HepG2 (cell line): ENCODE measurements around the gene CDKN2C. TPM values are rescaled to one million over a fixed set of nuclear protein-coding genes. Genes with fewer than 3 reads are reported as not detected.

ENCODE experiments used
- AGO2 ChIP-seq: fragments of 200-400 bp; formaldehyde crosslinking; optimal IDR thresholded peaks from 2 replicates; pipeline ENCODE3; 2017; ENCODE audit warnings: mild to moderate bottlenecking, low read depth, low read length, moderate library complexity
- ERF ChIP-seq: IDR thresholded peaks from 2 replicates; pipeline ENCODE4 v1.6.1; 2018; ENCODE audit warnings: missing biosample characterization, missing genetic modification reagents
- ESRRA ChIP-seq: sonication (generic); formaldehyde crosslinking; IDR thresholded peaks from 2 replicates; pipeline ENCODE4 v1.5.1; 2020; ENCODE audit warnings: mild to moderate bottlenecking, low read depth, missing genetic modification reagents
- HOXA3 ChIP-seq: sonication (generic); formaldehyde crosslinking; IDR thresholded peaks from 2 replicates; pipeline ENCODE4 v1.5.0; 2020; ENCODE audit warnings: missing genetic modification reagents
- KLF16 ChIP-seq, 2 experiments: sonication (generic) in 1 of 2; formaldehyde crosslinking in 1 of 2; IDR thresholded peaks; 2 replicates each; pipeline versions ENCODE4 v1.6.1 to v1.8.0; 2016 to 2023; ENCODE audit warnings: missing genetic modification reagents in 2 of 2, missing compliant biosample characterization in 1 of 2
- NFIB ChIP-seq: sonication (generic); formaldehyde crosslinking; IDR thresholded peaks from 2 replicates; pipeline ENCODE4 v1.9.0; 2021; ENCODE audit warnings: missing genetic modification reagents, mild to moderate bottlenecking, borderline replicate concordance
- NKX3-1 ChIP-seq: sonication (generic); formaldehyde crosslinking; IDR thresholded peaks from 2 replicates; pipeline ENCODE4 v1.5.0; 2020; ENCODE audit warnings: missing genetic modification reagents
- NR2F6 ChIP-seq, 2 experiments: IDR thresholded peaks; 2 replicates each; pipeline ENCODE4 v1.6.1; 2016; ENCODE audit warnings: antibody characterized with exemption in 1 of 2, mild to moderate bottlenecking in 1 of 2
- PAXIP1 ChIP-seq: sonication (generic); formaldehyde crosslinking; conservative IDR thresholded peaks from 2 replicates; pipeline ENCODE4 v1.4.0; 2020; ENCODE audit warnings: mild to moderate bottlenecking, missing genetic modification reagents, moderate library complexity
- RARG ChIP-seq: sonication (generic); formaldehyde crosslinking; IDR thresholded peaks from 2 replicates; pipeline ENCODE4 v1.4.0; 2020; ENCODE audit warnings: low read depth, mild to moderate bottlenecking, missing genetic modification reagents
- RCOR2 ChIP-seq: IDR thresholded peaks from 2 replicates; pipeline ENCODE4 v1.6.1; 2016; ENCODE audit warnings: missing biosample characterization, missing genetic modification reagents
- RFX3 ChIP-seq: IDR thresholded peaks from 2 replicates; pipeline ENCODE4 v1.6.1; 2016; ENCODE audit warnings: missing biosample characterization, missing genetic modification reagents
- TFDP1 ChIP-seq: IDR thresholded peaks from 2 replicates; pipeline ENCODE4 v1.6.1; 2016; ENCODE audit warnings: missing compliant biosample characterization, missing genetic modification reagents, borderline replicate concordance
- TMF1 ChIP-seq: sonication (generic); formaldehyde crosslinking; IDR thresholded peaks from 2 replicates; pipeline ENCODE4 v1.8.1; 2022; ENCODE audit warnings: low read depth, missing genetic modification reagents
- ZBTB20 ChIP-seq: sonication (generic); formaldehyde crosslinking; IDR thresholded peaks from 2 replicates; pipeline ENCODE4 v1.8.1; 2023; ENCODE audit warnings: missing genetic modification reagents, low read depth, mild to moderate bottlenecking, borderline replicate concordance
- ZNF331 ChIP-seq: sonication (generic); formaldehyde crosslinking; IDR thresholded peaks from 2 replicates; pipeline ENCODE4 v1.4.0; 2020; ENCODE audit warnings: missing genetic modification reagents
- ZNF646 ChIP-seq: sonication (generic); formaldehyde crosslinking; IDR thresholded peaks from 2 replicates; pipeline ENCODE4 v1.9.0; 2021; ENCODE audit warnings: mild to moderate bottlenecking, missing genetic modification reagents
- ZNF652 ChIP-seq: IDR thresholded peaks from 2 replicates; pipeline ENCODE4 v1.6.1; 2016; ENCODE audit warnings: low read depth, borderline replicate concordance
- polyA plus RNA-seq, 8 experiments: library from polyadenylated mRNA; depleted of rRNA in 3 of 8; stranded (reverse) in 7 of 8; unstranded in 1 of 8; fragments of >200 nt; fragmentation: Illumina TruSeq in 4 of 8; extraction: Trizol in 4 of 8; gene quantifications; 2 replicates each; pipeline versions ENCODE4 v1.2.1 to v1.2.3, GENCODE V29; 2011 to 2016; ENCODE audit warnings: low read depth in 4 of 8, missing spikeins in 1 of 8, mixed read lengths in 1 of 8; ENCODE audit not compliant: insufficient read depth in 1 of 8
- total RNA-seq, 5 experiments: library from RNA; depleted of rRNA; stranded (reverse); fragments of >200 nt; fragmentation: Illumina TruSeq; extraction: Trizol; gene quantifications; 2 replicates each; pipeline ENCODE4 v1.2.3, GENCODE V29; 2016; ENCODE audit warnings: low read depth in 1 of 5

Gene CDKN2C
- total and polyA plus RNA-seq, 2 of the 13 experiments (the other 11 are each of a cell fraction or from before 2014, with no cell fraction given): 7.8 to 13.7 TPM

- TF ChIP-seq PAXIP1 (CRISPR knock-in tag) (0 out of 2 replicates have a peak, but pooled peaks have one; percentile 17), RFX3 (CRISPR knock-in tag) (no peak), TMF1 (CRISPR knock-in tag) (no peak; the same call in 1 of the 2 replicates), RARG (CRISPR knock-in tag) (no peak), ZNF331 (CRISPR knock-in tag) (no peak; the same call in 1 of the 2 replicates), KLF16 (CRISPR knock-in tag; IDR thresholded peaks at IDR 0.05) (no peak), AGO2 (no peak), RCOR2 (CRISPR knock-in tag) (0 out of 2 replicates have a peak, but pooled peaks have one; percentile 19), ZBTB20 (0 out of 2 replicates have a peak, but pooled peaks have one; percentile 63), ZNF652 (CRISPR knock-in tag) (no peak), NR2F6 (IDR thresholded peaks at IDR 0.05) (no peak), NR2F6 (CRISPR knock-in tag; IDR thresholded peaks at IDR 0.05) (no peak), NFIB (CRISPR knock-in tag) (no peak), HOXA3 (CRISPR knock-in tag) (no peak), ZNF646 (CRISPR knock-in tag) (no peak), TFDP1 (peak; percentile 80), ERF (CRISPR knock-in tag) (peak; percentile 39; the same call in 1 of the 2 replicates), NKX3-1 (CRISPR knock-in tag) (no peak), ESRRA (CRISPR knock-in tag) (0 out of 2 replicates have a peak, but pooled peaks have one; percentile 13)
These were observed 2.5 kb upstream of the CDKN2C start (continued) for GRCh38 chr1:50967416-50968157.
